ENCODE results near the gene XG.
A peak's percentile ranks its signal among the peaks of the same experiment; 100 is the strongest.
"Not testable (repeated sequence)": the region's sequence is repeated elsewhere in the genome, so short reads cannot be mapped to it uniquely, and the experiment has no call there.

The XG gene, protein sequence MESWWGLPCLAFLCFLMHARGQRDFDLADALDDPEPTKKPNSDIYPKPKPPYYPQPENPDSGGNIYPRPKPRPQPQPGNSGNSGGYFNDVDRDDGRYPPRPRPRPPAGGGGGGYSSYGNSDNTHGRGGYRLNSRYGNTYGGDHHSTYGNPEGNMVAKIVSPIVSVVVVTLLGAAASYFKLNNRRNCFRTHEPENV

DNA sequence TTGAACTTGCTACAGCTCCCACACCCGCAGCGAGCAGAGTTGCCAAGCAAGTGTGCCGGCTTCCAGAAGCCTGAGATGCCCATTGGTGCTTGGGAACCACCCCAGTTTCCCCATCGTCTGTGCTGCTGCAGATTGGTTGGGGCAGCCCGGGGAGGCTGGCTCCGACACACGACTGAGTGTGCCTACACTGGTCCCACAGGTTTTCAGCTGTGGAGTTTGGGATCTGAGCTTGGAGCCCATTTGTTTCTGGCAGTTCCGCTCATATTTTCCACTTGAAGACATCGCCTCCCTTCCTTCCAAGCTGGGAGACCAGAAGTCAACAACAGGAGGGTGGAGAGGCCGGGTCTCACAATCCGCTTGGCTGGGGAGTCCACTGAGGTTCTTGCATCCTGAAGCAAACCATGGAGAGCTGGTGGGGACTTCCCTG, at the start of gene XG:
Gene XG, plus strand, starts transcription at position 167 of the 427 bp plus-strand sequence. Its CDS starts 235 bp downstream, at position 402.
- DNase-seq (ENCODE audit: low read depth), result not testable (repeated sequence)

DNA sequence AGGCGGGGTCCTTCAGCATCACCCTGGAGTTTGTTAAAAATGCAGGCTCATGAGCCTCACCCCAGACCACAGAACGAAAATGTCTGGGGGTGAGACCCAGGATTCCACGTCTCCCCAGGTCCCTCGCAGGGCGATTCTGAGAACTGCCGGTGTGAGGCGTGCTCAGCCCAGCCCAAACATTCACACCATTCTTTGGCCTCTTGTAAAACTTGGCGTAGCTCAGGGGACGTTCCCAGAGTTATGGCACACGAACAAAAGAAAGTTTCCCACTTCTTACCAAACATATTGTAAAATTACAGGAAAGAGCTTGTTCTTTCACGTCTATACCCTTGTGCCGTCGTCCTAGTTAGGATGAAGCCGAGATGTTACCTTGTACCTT, 47.9 kb upstream of the XG start:
- DNase-seq (ENCODE audit: low read depth), result no peak

GRCh38 chrX:2705046-2705832, 46.6 kb upstream of the XG start:
- DNase-seq (ENCODE audit: low read depth), result no peak

GRCh38 chrX:2707334-2707760, 44.5 kb upstream of the XG start:
- no peak for DNase-seq (ENCODE audit: low read depth)

- no peak for DNase-seq (ENCODE audit: low read depth)
Measured at GRCh38 chrX:2708021-2708420, 43.8 kb upstream of the XG start.

DNA sequence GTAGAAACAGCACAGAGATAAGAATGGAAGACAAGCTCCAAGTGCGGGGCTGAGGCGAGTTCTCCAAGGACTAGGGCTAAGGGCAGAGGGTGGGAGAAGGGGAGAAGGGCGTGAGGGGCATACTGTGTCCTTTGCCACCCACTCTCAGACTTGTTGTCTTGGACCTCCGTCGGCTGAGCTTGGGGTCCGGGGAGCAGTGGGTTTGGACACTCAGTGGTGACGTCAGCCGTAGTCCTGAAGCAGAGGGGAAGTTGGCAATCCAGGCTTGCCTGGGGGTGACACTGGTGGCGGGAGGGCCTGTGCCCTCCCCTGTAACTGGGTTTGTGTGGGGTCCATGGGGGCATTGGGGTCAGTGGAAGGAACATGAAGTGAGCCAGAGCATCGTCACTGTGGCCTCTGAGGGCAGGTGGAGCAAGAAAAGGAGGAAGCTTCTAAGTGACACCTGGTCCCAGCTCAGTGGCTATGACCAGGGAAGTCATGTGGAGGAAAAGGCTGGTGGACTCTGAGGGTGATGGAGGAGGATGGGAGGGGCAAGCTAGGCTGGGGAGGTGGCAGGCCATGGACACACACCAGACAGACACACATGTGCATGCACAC, 43.1 kb upstream of the XG start:
- no peak for DNase-seq (ENCODE audit: low read depth)

GRCh38 chrX:2709556-2709955, 42.3 kb upstream of the XG start:
- DNase-seq (ENCODE audit: low read depth), result no peak

- DNase-seq (ENCODE audit: low read depth), result peak; percentile 41
Measured at GRCh38 chrX:2710041-2710840, 41.6 kb upstream of the XG start.

DNA sequence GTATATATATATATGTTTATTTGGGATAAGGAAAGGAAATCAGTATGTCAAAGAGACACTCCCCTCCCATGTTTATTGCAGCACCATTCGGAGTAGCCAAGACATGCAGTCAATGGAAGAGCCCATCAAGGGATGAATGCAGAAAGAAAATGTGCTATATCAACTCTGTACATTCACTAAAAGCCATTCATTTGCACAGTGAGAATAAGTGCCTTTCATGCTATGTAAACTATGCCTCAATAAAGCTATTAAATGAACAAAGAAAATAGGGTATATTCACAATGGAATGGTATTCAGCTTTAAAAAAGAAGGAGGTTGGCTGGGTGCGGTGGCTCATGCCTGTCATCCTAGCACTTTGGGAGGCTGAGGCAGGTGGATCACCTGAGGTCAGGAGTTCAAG, 40.4 kb upstream of the XG start:
- DNase-seq (ENCODE audit: low read depth), result no peak

DNA sequence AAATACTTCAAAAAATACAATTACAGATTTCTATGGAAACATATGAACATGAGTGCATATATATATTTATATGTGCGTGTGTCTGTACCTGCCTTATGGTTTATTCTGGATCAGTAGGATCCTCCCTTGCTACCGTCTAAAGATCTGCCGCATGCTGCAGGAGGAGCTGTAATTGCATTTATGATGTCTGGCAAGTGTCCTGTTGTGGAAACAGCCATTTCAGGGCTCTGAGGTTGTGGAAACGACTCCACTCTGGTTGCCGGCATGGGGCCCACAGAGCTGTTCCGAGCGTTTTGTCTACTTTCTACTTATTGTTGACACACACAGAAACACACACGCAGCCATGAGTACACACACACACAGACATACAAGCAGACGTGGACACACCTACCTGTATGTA, 39.4 kb upstream of the XG start:
- no peak for DNase-seq (ENCODE audit: low read depth)

- DNase-seq (ENCODE audit: low read depth), result no peak
Measured at GRCh38 chrX:2712890-2713840, 38.7 kb upstream of the XG start.

- no peak for DNase-seq (ENCODE audit: low read depth)
Measured at GRCh38 chrX:2714551-2714950, 37.3 kb upstream of the XG start.

DNA sequence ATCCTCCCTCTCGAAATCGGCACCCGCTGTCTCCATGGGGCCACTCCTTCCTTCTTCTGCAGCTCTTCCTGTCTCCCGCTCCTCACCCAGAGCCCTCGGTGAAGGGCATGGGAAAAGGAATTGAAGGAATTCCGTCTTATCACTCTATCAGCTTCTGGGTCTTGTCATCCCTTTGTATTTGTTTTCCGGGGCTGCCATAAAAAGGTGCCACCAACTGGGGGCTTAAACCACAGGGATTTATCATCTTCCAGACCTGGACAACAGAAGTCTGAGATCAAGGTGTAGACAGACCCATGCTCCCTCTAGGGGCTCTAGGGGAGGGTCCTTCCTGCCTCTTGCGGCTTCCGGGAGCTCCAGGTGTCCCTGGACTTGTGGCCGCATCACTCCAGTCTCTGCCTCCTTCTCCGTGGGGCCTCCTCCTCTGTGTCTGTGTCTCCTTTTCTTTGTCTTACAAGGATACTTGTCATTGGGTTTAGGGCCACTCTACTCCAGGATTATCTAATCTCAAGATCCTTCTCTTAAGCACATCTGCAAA, 36.7 kb upstream of the XG start:
- no peak for DNase-seq (ENCODE audit: low read depth)

DNA sequence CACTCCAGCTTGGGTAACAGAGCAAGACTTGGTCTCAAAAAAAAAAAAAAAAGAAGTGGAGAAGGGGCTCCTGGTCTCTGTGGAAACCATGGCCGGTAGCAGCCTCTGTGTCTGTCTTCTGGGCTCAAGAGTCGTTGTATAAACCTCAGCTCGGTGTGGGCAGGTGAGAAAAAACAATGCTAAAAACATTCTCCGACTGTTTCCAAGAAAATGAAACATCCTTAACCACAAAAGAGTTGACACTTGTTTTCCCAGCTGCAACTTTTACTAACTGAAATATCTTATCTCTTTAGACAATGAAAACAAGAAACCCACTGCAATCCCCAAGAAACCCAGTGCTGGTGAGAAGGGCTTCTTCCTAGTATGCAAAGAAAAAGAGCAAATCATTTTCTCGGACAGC, 34.5 kb upstream of the XG start:
- no peak for DNase-seq (ENCODE audit: low read depth)

GRCh38 chrX:2718821-2719220, 33.0 kb upstream of the XG start:
- DNase-seq (ENCODE audit: low read depth), result no peak

- DNase-seq (ENCODE audit: low read depth), result no peak
Measured at GRCh38 chrX:2719774-2720447, 31.9 kb upstream of the XG start.

GRCh38 chrX:2723286-2723879, 28.5 kb upstream of the XG start:
- no peak for DNase-seq (ENCODE audit: low read depth)

DNA sequence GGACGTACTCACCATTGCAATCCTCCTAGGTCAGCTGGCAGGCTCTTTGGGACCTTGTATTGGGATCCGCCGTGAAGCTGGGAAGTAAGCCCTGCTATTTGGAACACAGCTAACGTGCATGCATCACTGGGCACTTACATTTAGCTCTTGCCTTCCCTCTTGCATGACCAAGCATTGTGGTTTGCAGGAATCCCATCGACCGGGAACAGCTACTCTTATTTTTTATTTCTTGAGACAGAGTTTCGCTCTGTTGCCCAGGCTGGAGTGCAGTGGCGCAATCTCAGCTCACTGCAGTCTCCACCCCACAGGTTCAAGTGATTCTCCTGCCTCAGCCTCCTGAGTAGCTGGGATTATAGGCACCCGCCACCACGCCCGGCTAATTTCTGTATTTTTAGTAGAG, 24.6 kb upstream of the XG start:
- DNase-seq (ENCODE audit: low read depth), result not testable (repeated sequence)

- DNase-seq (ENCODE audit: low read depth), result no peak
Measured at GRCh38 chrX:2732076-2732475, 19.8 kb upstream of the XG start.

DNA sequence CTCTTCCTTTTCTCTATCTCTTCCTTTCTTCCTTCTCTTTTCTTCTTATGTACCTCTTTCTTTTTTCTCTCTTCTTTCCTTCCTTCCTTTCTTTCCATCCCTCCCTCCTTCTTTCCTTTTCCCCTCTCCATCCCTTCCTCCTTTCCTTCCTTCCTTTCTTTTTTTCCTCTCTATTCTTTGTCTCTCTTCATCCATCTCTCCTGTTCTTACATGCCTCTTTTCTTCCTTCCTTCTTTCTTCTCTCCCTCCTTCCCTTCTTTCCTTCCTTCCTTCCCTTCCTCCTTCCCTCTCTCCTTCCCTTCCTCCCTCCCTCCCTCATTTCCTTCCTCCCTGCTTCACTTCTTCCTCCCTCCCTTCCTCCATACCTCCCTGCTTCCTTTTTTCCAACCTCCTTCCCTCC, 19.2 kb upstream of the XG start:
- no peak for DNase-seq (ENCODE audit: low read depth)

Data from stimulated activated CD4-positive, alpha-beta T cell treated with anti-CD3 and anti-CD28 coated beads, Interleukin-2, amount 100 ng/mL, for 4 hours (primary cell).